PC-9 (cell line): ENCODE results near the gene IL16.

Experiments
- EZH2 ChIP-seq: fragments of 200-600 bp; sonication (generic); IDR thresholded peaks from 2 replicates; pipeline ENCODE4 v1.8.0; 2017; ENCODE audit warnings: antibody characterized with exemption, low read depth
- TF ChIP-seq, protein P1 (sequence below): fragments of 200-600 bp; sonication (generic); conservative IDR thresholded peaks from 2 replicates; pipeline ENCODE4 v1.6.1; 2017; ENCODE audit warnings: mixed run types, antibody characterized with exemption, mild to moderate bottlenecking, moderate library complexity

DNA sequence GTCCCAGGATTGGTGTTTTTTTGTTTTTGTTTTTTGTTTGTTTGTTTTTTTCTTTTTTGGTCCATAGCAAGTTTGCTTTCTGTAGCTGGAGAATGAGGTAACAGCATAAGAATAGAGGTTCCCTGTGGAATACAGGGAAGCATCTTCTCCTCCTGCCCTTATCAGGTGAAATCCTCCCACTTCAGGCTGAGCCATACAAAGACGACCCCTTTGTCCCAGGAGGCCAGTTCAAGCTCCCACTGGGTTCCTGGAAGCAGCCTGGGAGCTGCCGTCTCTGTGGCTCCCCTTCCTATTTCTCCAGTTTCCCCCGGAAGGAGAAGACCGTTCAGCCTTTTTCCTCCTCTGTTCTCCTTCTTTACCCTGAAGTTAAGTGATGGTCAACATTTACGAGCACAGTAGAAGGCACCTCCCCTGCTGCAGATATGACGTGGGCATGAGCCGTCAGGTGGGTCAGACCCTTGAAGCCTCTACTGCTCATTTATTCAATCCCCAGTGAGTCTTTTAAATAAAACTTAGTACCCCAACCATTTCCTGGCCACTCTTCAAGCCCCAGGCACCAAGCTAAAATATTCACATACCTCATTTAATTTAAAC is 1.1 kb downstream of the IL16 start:
- TF ChIP-seq, protein P1, sequence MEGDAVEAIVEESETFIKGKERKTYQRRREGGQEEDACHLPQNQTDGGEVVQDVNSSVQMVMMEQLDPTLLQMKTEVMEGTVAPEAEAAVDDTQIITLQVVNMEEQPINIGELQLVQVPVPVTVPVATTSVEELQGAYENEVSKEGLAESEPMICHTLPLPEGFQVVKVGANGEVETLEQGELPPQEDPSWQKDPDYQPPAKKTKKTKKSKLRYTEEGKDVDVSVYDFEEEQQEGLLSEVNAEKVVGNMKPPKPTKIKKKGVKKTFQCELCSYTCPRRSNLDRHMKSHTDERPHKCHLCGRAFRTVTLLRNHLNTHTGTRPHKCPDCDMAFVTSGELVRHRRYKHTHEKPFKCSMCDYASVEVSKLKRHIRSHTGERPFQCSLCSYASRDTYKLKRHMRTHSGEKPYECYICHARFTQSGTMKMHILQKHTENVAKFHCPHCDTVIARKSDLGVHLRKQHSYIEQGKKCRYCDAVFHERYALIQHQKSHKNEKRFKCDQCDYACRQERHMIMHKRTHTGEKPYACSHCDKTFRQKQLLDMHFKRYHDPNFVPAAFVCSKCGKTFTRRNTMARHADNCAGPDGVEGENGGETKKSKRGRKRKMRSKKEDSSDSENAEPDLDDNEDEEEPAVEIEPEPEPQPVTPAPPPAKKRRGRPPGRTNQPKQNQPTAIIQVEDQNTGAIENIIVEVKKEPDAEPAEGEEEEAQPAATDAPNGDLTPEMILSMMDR: no peak
- TF ChIP-seq EZH2: no peak
